Jurkat, Clone E6-1 (cell line): Measurements from ENCODE around the gene PARG.
A peak's percentile ranks its signal among the peaks of the same experiment; 100 is the strongest.
"Not testable (repeated sequence)": the region's sequence is repeated elsewhere in the genome, so short reads cannot be mapped to it uniquely, and the experiment has no call there.

Source experiments
- DNase-seq: peaks from one replicate; pipeline ENCODE4 v3.0.0-alpha.2; 2011; ENCODE audit warnings: low read depth, low spot score
- H3K4me3 ChIP-seq: 2 replicates; pipeline ENCODE4 v1.5.1; 2011; ENCODE audit warnings: mild to moderate bottlenecking, low read length, control low read depth, moderate library complexity

PARG gene

GRCh38 chr10:49834976-49835375, 106.9 kb downstream of the PARG start:
- H3K4me3 ChIP-seq: no peak overlapping the region
- DNase-seq: no peak

- no peak for DNase-seq
- H3K4me3 ChIP-seq: no peak overlapping the region
These were observed 107.6 kb downstream of the PARG start for GRCh38 chr10:49834201-49834600.

- DNase-seq: no peak
- no peak overlapping the region for H3K4me3 ChIP-seq
These were observed 108.7 kb downstream of the PARG start for GRCh38 chr10:49833168-49833567.

- DNase-seq: no peak
- H3K4me3 ChIP-seq: no peak overlapping the region
These were observed 110.3 kb downstream of the PARG start for GRCh38 chr10:49831352-49832035.

GRCh38 chr10:49830846-49831245, 111.0 kb downstream of the PARG start:
- no peak overlapping the region for H3K4me3 ChIP-seq
- DNase-seq: no peak

- DNase-seq: peak; percentile 69
- no peak overlapping the region for H3K4me3 ChIP-seq
These were observed 111.8 kb downstream of the PARG start for GRCh38 chr10:49830016-49830415.

- no peak for DNase-seq
- H3K4me3 ChIP-seq: no peak overlapping the region
These were observed 114.5 kb downstream of the PARG start for GRCh38 chr10:49827297-49827696.

- no peak overlapping the region for H3K4me3 ChIP-seq
- DNase-seq: no peak
These were observed 122.4 kb downstream of the PARG start for GRCh38 chr10:49819234-49819958.

GRCh38 chr10:49817845-49818244, 124.0 kb downstream of the PARG start:
- DNase-seq: no peak
- no peak overlapping the region for H3K4me3 ChIP-seq

- H3K4me3 ChIP-seq: no peak overlapping the region
- DNase-seq: no peak
These were observed 137.8 kb downstream of the PARG start for GRCh38 chr10:49803988-49804387.

- DNase-seq: no peak
- no peak overlapping the region for H3K4me3 ChIP-seq
These were observed 143.6 kb downstream of the PARG start for GRCh38 chr10:49798275-49798674.

- DNase-seq: no peak
- no peak overlapping the region for H3K4me3 ChIP-seq
These were observed 150.7 kb downstream of the PARG start for GRCh38 chr10:49791100-49791499.

GRCh38 chr10:49784681-49785080, 157.1 kb downstream of the PARG start:
- no peak overlapping the region for H3K4me3 ChIP-seq

GRCh38 chr10:49783645-49784044, 158.2 kb downstream of the PARG start:
- no peak overlapping the region for H3K4me3 ChIP-seq
- peak; percentile 11 for DNase-seq

More at GRCh38 chr10:49784681-49785080, 157.1 kb downstream of the PARG start:
- no peak for DNase-seq

- no peak for DNase-seq
These were observed 160.6 kb downstream of the PARG start for GRCh38 chr10:49781247-49781646.

GRCh38 chr10:49778197-49778596, 163.6 kb downstream of the PARG start:
- no peak overlapping the region for H3K4me3 ChIP-seq
- no peak for DNase-seq

More at GRCh38 chr10:49781247-49781646, 160.6 kb downstream of the PARG start:
- no peak overlapping the region for H3K4me3 ChIP-seq

GRCh38 chr10:49776851-49777250, 165.0 kb downstream of the PARG start:
- no peak for DNase-seq
- H3K4me3 ChIP-seq: no peak overlapping the region

GRCh38 chr10:49775014-49775413, 166.8 kb downstream of the PARG start:
- H3K4me3 ChIP-seq: no peak overlapping the region
- no peak for DNase-seq

GRCh38 chr10:49772944-49773343, 168.9 kb downstream of the PARG start:
- not testable (repeated sequence) for DNase-seq

GRCh38 chr10:49771046-49771445, 170.8 kb downstream of the PARG start:
- peak; percentile 66 for DNase-seq
- H3K4me3 ChIP-seq: not testable (repeated sequence)

More at GRCh38 chr10:49772944-49773343, 168.9 kb downstream of the PARG start:
- not testable (repeated sequence) for H3K4me3 ChIP-seq

- DNase-seq: no peak
- H3K4me3 ChIP-seq: no peak overlapping the region
These were observed 172.1 kb downstream of the PARG start for GRCh38 chr10:49769692-49770091.
